MM.1S (cell line): ENCODE results near the gene GPR157.
"Not testable (repeated sequence)": the region's sequence is repeated elsewhere in the genome, so short reads cannot be mapped to it uniquely, and the experiment has no call there.

Source experiments
- CTCF ChIP-seq: fragments of 300-600 bp; sonication (generic); IDR thresholded peaks from 2 replicates; pipeline ENCODE4 v1.5.1; 2016; ENCODE audit warnings: antibody characterized with exemption, low read length, mixed read lengths
- EZH2 ChIP-seq: fragments of 300-600 bp; sonication (generic); optimal IDR thresholded peaks from 2 replicates; pipeline ENCODE3; 2017; ENCODE audit warnings: low read depth, mild to moderate bottlenecking, antibody characterized with exemption, low read length, mixed read lengths
- EZH2phosphoT487 ChIP-seq: fragments of 300-600 bp; sonication (generic); IDR thresholded peaks from 2 replicates; pipeline ENCODE4 v1.6.1; 2018; ENCODE audit warnings: antibody characterized with exemption, low read length

GRCh38 chr1:9125847-9126246 lies 3.1 kb downstream of the GPR157 start:
- not testable (repeated sequence) for TF ChIP-seq CTCF, EZH2, EZH2phosphoT487
